GM12878 (cell line): Measurements from ENCODE around the gene C19orf12. TPM values are rescaled to one million over a fixed set of nuclear protein-coding genes. Genes with fewer than 3 reads are reported as not detected.

Experiments
- ATAC-seq: fragments of 200-7000 bp; cut with Tn5 transposase; 3 replicates; pipeline ENCODE4 v1.9.1; 2020; ENCODE audit warnings: mild to moderate bottlenecking, moderate library complexity
- BruUV-seq: library from RNA; stranded (reverse); fragments of 400-500 nt; replicated peaks from 2 replicates; lab custom pipeline; 2021; lab: Mats Ljungman, UMichigan
- CTCF ChIA-PET: fragments of 300-600 bp; sonication (Branson Sonifier 250); formaldehyde crosslinking; extraction: SDS; loops from one replicate; lab custom pipeline; 2021; ENCODE audit warnings: inconsistent platforms; lab: Yijun Ruan, JAX
- POLR2A ChIA-PET: fragments of 350-600 bp; formaldehyde crosslinking; extraction: SDS; loops from one replicate; lab custom pipeline; 2021; ENCODE audit warnings: inconsistent platforms; lab: Charles Lee
- RAD21 ChIA-PET: fragments of 300-600 bp; sonication (Branson Sonifier 250); formaldehyde crosslinking; loops from one replicate; lab custom pipeline; 2023; ENCODE audit warnings: antibody characterized with exemption; ENCODE audit not compliant: unreplicated experiment; lab: Charles Lee
- SMC1A ChIA-PET: fragments of 300-600 bp; sonication (Branson Sonifier 250); formaldehyde crosslinking; loops from one replicate; lab custom pipeline; 2023; ENCODE audit not compliant: unreplicated experiment, uncharacterized antibody; lab: Charles Lee
- DNase-seq: peaks from one replicate; pipeline ENCODE4 v3.0.0-alpha.2; 2011; ENCODE audit warnings: low read depth, low spot score
- FAIRE-seq: peaks from 3 replicates; lab custom pipeline; 2011; peaks lifted over from hg19 to GRCh38; lab: Jason Lieb, UNC
- H2AFZ ChIP-seq: 2 replicates; pipeline ENCODE4 v1.6.0; 2011; ENCODE audit warnings: low read depth, low read length, control low read depth; ENCODE audit not compliant: control insufficient read depth
- H3K27ac ChIP-seq: 2 replicates; pipeline ENCODE4 v1.5.1; 2011; ENCODE audit warnings: control low read depth; ENCODE audit not compliant: control insufficient read depth, insufficient read depth
- H3K27me3 ChIP-seq, 2 experiments: replicated peaks in 1 of 2; 2 replicates each; pipeline versions ENCODE4 v1.6.0 to v1.6.1; 2011; ENCODE audit warnings: low read length in 1 of 2; ENCODE audit not compliant: control insufficient read depth in 2 of 2, insufficient read depth in 2 of 2
- H3K36me3 ChIP-seq, 2 experiments: 2 replicates each; pipeline ENCODE4 v1.5.1; 2011; ENCODE audit warnings: low read length in 1 of 2; ENCODE audit not compliant: control insufficient read depth in 2 of 2, insufficient read depth in 2 of 2
- H3K4me1 ChIP-seq: 2 replicates; pipeline ENCODE4 v1.6.1; 2011; ENCODE audit warnings: mild to moderate bottlenecking, low read length, moderate library complexity, mixed read lengths; ENCODE audit not compliant: control insufficient read depth, insufficient read depth
- H3K4me2 ChIP-seq: 2 replicates; pipeline ENCODE4 v1.6.0; 2011; ENCODE audit warnings: control low read depth; ENCODE audit not compliant: control insufficient read depth, insufficient read depth
- H3K4me3 ChIP-seq: fragments of 200-600 bp; sonication (generic); 2 replicates; pipeline ENCODE4 v1.5.1; 2016
- H3K79me2 ChIP-seq: 2 replicates; pipeline ENCODE4 v1.6.0; 2011; ENCODE audit warnings: low read length; ENCODE audit not compliant: control insufficient read depth, insufficient read depth
- H3K9ac ChIP-seq: 2 replicates; pipeline ENCODE4 v1.8.0; 2011; ENCODE audit warnings: low read length, control low read depth, mixed read lengths; ENCODE audit not compliant: control insufficient read depth, insufficient read depth
- H3K9me3 ChIP-seq: replicated peaks from 3 replicates; pipeline ENCODE4 v1.5.1; 2011; ENCODE audit warnings: mild to moderate bottlenecking, low read length; ENCODE audit not compliant: control insufficient read depth, insufficient read depth
- H4K20me1 ChIP-seq: 2 replicates; pipeline ENCODE4 v1.6.0; 2011; ENCODE audit not compliant: control insufficient read depth, insufficient read depth
- CREM ChIP-seq: IDR thresholded peaks from 2 replicates; pipeline ENCODE4 v1.6.1; 2014; ENCODE audit warnings: antibody characterized with exemption, low read depth
- EGR1 ChIP-seq, 2 experiments: IDR thresholded peaks; 1 replicate in 1 of 2; 2 replicates in 1 of 2; pipeline ENCODE4 v1.6.1; 2011 to 2012; ENCODE audit warnings: low read depth in 2 of 2, low read length in 2 of 2, borderline replicate concordance in 1 of 2, mild to moderate bottlenecking in 1 of 2, moderate library complexity in 1 of 2
- HDAC2 ChIP-seq: fragments of 200-600 bp; sonication (generic); IDR thresholded peaks from 2 replicates; pipeline ENCODE4 v1.6.1; 2017
- KLF5 ChIP-seq: fragments of 450-650 bp; IDR thresholded peaks from 2 replicates; pipeline ENCODE4 v1.6.1; 2014; ENCODE audit warnings: mild to moderate bottlenecking; ENCODE audit not compliant: partially characterized antibody
- LARP7 ChIP-seq: fragments of 450-650 bp; IDR thresholded peaks from 2 replicates; pipeline ENCODE4 v1.6.1; 2017; ENCODE audit warnings: mild to moderate bottlenecking
- PML ChIP-seq: IDR thresholded peaks from 2 replicates; pipeline ENCODE4 v1.6.1; 2012; ENCODE audit warnings: low read length, inconsistent platforms
- POLR2AphosphoS2 ChIP-seq: IDR thresholded peaks from 2 replicates; pipeline ENCODE4 v1.6.1; 2011; ENCODE audit warnings: low read depth, mild to moderate bottlenecking, low read length, improper control_type of control experiment, moderate library complexity
- TAF1 ChIP-seq: IDR thresholded peaks from 2 replicates; pipeline ENCODE4 v1.6.1; 2011; ENCODE audit warnings: mild to moderate bottlenecking, low read depth, low read length, borderline replicate concordance
- WGBS: methylation state at CpG from one replicate; pipeline ENCODE4 v1.1.6; 2016; ENCODE audit warnings: low lambda C conversion rate; ENCODE audit not compliant: insufficient replicate concordance, insufficient coverage; ENCODE audit errors: missing lambda C conversion rate; 5-methylcytosine and 5-hydroxymethylcytosine counted together
- in situ Hi-C: fragments of 300-500 bp; cut with MboI; formaldehyde crosslinking; loops from 9 replicates; pipeline ENCODE4 v1.14.3; 2018; ENCODE audit warnings: mixed read lengths
- intact Hi-C: fragments of 100-400 bp; cut with micrococcal nuclease; formaldehyde crosslinking; loops from one replicate; pipeline ENCODE4 v1.14.2; 2022; ENCODE audit not compliant: unreplicated experiment
- polyA plus RNA-seq, 11 experiments: library from polyadenylated mRNA; depleted of rRNA in 4 of 11; unstranded in 6 of 11; stranded (reverse) in 5 of 11; fragments of >200 nt; fragmentation: Nextera tagmentation in 4 of 11; fragmentation: Illumina TruSeq in 1 of 11; extraction: Ambion mirVana in 4 of 11; extraction: Trizol in 1 of 11; gene quantifications; 1 replicate in 1 of 11; 2 replicates in 10 of 11; pipeline versions ENCODE4 v1.2.1 to v1.2.3, GENCODE V29; 2011 to 2016; ENCODE audit warnings: inconsistent platforms in 2 of 11, missing spikeins in 2 of 11, low read depth in 1 of 11
- total RNA-seq, 4 experiments: library from RNA; depleted of rRNA in 3 of 4; stranded (reverse); fragments of >200 nt in 3 of 4; fragmentation: Illumina TruSeq in 1 of 4; extraction: Trizol in 1 of 4; gene quantifications; 2 replicates each; pipeline versions ENCODE4 v1.2.1 to v1.2.3, GENCODE V29; 2013 to 2021
- TF ChIP-seq, protein P1 (sequence below): fragments of 450-650 bp; IDR thresholded peaks from 2 replicates; pipeline ENCODE4 v1.6.1; 2018; ENCODE audit warnings: borderline replicate concordance, mild to moderate bottlenecking; ENCODE audit not compliant: partially characterized antibody

Gene C19orf12
- total and polyA plus RNA-seq, 10 of the 15 experiments (the other 5 are each of a cell fraction or from before 2014, with no cell fraction given): 2.3 to 23.5 (median 20.3) TPM

DNA sequence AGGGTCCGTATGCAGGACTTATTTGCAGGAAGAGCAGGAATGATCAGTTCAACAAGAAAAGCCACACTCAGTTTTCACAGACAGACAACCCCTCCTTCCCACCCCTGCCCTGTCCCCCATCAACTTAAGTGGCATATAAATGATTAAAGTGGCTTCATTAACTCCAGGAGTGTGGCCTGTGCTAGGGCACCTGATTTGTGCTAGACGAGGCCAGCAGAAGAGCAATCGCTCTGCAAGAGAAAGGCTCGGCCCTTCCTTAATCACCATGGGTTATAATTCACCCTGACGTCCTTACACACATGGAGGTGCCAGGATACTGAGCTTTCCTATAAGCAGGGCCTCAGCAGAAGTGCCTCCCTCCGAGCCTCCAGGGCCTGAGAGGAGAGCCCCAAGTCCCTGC, 14.6 kb downstream of the C19orf12 start:
- no peak overlapping the region for H3K4me2 ChIP-seq
- no peak overlapping the region for H3K9ac ChIP-seq
- no peaks in the 10 kb centered on the region; the same call in 2 of the 3 replicates for H3K9me3 ChIP-seq
- peaks cover 1% of the 10 kb centered on the region; the same call in 1 of the 2 replicates for H3K79me2 ChIP-seq
- 68% methylated on average over 6 of the region's 6 CpGs for WGBS
- ChIA-PET CTCF (no interaction called here), SMC1A (interaction anchor here (0.7 kb wide), 1 partner anchor 16 kb away, joined by 3 read pairs; no protein-coding TSS in a partner anchor), POLR2A (interaction anchor here (1.0 kb wide), 1 partner anchor 13 kb away, joined by 3 read pairs; no protein-coding TSS in a partner anchor), RAD21 (interaction anchor here (1.2 kb wide), 1 partner anchor 16 kb away, joined by 3 read pairs; no protein-coding TSS in a partner anchor)
- no peaks in the 10 kb centered on the region for H4K20me1 ChIP-seq
- no peak overlapping the region for H2AFZ ChIP-seq
- in situ Hi-C loops (loop anchor here (25.0 kb wide), 1 partner anchor 488 kb away; the partner anchor contains the start of gene UQCRFS1), intact Hi-C loops (no loop called here)
- no peak overlapping the region for H3K4me3 ChIP-seq
- FAIRE-seq: no peak
- no peaks in the 10 kb centered on the region for H3K27me3 ChIP-seq
- TF ChIP-seq CREM: no peak
- TF ChIP-seq POLR2AphosphoS2: 0 out of 2 replicates have a peak, but pooled peaks have one; percentile 21
- no peak for TF ChIP-seq KLF5
- no peak for TF ChIP-seq HDAC2
- TF ChIP-seq LARP7: no peak
- TF ChIP-seq, protein P1, sequence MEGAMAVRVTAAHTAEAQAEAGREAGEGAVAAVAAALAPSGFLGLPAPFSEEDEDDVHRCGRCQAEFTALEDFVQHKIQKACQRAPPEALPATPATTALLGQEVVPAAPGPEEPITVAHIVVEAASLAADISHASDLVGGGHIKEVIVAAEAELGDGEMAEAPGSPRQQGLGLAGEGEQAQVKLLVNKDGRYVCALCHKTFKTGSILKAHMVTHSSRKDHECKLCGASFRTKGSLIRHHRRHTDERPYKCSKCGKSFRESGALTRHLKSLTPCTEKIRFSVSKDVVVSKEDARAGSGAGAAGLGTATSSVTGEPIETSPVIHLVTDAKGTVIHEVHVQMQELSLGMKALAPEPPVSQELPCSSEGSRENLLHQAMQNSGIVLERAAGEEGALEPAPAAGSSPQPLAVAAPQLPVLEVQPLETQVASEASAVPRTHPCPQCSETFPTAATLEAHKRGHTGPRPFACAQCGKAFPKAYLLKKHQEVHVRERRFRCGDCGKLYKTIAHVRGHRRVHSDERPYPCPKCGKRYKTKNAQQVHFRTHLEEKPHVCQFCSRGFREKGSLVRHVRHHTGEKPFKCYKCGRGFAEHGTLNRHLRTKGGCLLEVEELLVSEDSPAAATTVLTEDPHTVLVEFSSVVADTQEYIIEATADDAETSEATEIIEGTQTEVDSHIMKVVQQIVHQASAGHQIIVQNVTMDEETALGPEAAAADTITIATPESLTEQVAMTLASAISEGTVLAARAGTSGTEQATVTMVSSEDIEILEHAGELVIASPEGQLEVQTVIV: no peak
- no peak for TF ChIP-seq EGR1 (IDR thresholded peaks at IDR 0.05; ENCODE audit: borderline replicate concordance in 1 of 2, low read depth in 2 of 2, low read length in 2 of 2)
- TF ChIP-seq TAF1: no peak
- no peak for TF ChIP-seq PML
- no peak for DNase-seq
- BruUV-seq: no TSS peak
- no peak overlapping the region for H3K27ac ChIP-seq
- H3K36me3 ChIP-seq: peaks cover 0 to 4% of the 10 kb centered on the region in 2 experiments; a peak in 2 of 4 replicates
- peaks cover 11% of the 10 kb centered on the region for H3K4me1 ChIP-seq
- no peak for ATAC-seq
